GM10847 (cell line): ENCODE data around the gene EYS.

Experiments used
- POLR2A ChIP-seq: IDR thresholded peaks from 2 replicates; pipeline ENCODE4 v1.6.1; 2011; ENCODE audit not compliant: insufficient read length; ENCODE audit errors: extremely low read depth

The EYS gene

DNA sequence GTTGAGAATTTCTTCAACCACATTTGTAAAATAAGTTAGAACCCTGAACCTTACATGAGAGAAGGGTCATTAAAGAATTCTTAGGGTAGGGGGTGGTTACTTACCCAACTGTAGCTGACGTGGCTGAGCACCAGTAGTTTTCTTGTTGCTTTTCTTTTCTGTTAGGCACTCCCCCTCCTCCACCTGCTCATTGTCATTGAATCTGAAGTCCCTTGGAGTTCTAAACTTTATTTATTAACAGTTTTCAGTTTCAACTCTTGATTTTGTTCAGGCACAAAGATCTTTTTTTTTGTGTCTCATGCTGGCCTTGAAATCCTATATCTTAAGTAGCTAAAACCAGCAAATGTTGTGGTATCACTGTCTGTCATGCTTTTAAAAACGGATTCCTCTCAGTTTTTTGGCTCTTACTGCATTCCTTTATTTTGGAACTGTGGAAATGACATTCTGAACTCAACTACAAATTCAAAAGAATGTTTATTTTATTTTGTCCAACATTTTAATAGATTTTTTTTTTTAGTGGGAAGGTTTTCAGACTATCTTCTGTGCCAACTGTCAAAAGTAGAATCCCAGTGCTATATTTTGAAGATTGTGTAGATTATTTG, 1606.2 kb downstream of the EYS start:
- no peak for TF ChIP-seq POLR2A

DNA sequence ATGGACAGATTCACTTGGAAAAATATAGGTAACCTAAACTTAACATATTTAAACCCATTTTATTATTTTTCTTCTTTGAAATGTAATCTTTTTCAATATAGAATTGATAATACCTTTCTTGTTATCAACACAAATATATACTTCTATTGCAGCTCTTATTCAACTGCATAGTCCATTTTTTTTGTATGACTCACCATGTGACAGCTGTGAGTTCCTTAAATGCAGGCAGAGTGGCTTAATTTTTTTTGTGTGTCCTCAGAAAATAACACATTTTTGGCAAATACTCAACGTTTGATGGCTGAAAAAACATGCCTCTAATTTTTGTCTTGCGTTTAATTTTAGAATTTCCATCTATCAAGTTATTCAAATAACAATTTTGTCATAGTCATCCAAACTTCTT, 1616.7 kb downstream of the EYS start:
- TF ChIP-seq POLR2A: no peak

DNA sequence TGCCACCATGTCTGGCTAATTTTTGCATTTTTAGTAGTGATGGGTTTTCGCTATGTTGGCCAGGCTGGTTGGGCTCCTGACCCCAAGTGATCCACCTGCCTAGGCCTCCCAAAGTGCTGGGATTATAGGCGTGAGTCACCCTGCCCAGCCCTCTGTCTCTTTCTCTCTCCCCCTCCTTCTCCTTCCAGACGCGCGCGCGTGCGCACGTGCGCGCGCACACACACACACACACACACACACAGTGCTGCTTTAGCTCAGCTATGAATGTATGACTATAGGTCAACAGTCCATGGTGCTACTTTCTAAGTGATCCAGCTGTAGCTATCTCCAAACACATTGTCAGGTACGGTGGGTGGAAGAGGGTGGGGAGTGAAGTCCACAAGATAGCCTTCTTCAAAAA, 1621.9 kb downstream of the EYS start:
- TF ChIP-seq POLR2A: no peak

DNA sequence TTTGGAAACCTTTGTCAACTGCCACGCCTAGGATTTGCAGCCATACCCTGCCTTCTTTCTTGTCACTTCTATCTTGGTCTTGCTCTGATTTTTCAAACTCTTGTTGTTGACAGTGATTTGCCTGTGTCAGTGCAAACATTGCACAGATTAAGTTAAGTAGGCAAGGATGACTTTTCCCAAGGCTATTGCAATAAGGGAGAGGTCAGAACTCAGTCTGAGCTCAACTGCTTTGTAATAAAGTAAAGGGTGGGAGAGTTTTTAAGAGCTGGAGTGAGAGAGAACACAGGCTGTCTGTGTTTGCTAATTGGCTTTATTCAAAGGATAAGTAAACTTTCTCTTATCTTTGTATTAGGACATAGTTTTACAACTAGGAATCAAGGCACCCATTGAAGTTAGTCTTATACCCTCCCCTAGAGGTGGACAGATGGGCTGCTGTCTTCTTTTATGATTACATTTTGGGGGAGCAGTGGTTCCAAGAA, 1622.8 kb downstream of the EYS start:
- TF ChIP-seq POLR2A: no peak

DNA sequence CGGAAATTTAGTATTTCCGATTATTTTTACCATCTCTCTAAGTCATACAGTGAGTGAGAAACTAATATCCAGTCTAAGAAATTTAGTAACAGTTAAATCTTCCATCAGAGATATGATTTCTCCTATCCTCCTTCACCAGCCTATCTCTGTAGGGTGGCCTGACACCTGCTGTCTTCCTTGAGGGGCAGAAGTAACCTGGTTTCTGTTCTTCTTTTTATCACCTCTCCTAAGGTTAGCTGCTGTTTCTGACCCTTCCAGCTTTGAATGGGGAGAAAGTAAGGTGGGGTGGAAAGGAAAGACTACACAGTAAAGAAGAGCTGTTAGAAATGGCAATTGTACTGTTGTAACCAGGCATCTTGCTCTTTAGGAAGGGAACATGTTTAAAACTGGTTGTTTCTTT, 1623.8 kb downstream of the EYS start:
- TF ChIP-seq POLR2A: no peak

DNA sequence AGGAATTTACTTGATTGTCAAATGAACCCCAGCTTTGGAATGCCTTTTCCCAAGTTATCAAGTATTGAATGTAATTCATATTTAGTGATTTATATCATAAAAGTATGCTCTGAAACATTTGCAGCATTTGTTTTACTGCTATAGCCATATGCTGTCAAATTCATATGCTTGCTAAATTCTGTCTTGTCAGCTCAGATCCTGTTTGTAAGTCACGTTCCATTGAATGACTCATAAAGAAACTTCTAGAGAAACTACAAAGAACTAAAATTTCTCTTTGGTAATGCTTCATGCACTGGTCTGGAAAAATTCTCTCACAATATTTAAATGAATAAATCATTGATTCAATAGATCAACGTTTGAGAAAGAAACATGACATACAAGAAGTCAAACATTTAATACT, 1625.6 kb downstream of the EYS start:
- no peak for TF ChIP-seq POLR2A

DNA sequence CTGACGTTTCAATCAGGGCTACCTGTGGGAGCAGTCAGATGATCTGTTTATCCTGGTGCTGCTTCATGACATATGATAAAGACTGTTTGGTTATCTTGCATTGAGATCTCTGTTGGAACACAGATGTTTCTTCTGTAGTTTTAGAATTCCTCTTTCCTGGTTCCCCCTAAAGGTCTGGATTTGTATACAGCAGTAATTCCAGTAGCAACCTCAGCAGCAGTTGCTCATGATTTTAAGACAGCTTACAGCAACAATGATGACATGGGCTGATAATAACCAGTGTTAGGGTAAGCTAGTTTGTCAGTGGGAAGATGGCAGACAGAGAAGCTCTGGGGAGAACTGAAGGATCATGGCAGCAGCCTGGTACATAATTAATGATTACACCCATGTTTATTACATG, 1632.0 kb downstream of the EYS start:
- TF ChIP-seq POLR2A: no peak

DNA sequence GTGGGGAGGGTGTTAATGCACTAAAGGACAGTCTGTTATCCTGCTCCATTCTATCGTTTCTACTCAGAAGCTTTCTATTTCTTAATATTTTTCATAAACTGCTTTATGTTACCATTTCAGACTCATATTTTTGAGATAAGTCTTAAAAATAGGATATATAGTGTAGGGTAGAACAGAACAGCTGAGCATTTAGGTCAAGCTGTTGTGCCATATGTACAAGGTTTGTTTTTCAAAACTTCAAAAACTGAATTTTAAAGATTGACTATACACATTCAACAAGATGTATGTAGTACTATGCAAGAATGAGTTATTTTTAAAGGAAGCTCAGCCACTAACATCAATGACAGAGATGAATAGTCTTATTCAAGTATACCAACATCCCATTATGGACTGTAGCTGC, 1634.3 kb downstream of the EYS start:
- TF ChIP-seq POLR2A: no peak

DNA sequence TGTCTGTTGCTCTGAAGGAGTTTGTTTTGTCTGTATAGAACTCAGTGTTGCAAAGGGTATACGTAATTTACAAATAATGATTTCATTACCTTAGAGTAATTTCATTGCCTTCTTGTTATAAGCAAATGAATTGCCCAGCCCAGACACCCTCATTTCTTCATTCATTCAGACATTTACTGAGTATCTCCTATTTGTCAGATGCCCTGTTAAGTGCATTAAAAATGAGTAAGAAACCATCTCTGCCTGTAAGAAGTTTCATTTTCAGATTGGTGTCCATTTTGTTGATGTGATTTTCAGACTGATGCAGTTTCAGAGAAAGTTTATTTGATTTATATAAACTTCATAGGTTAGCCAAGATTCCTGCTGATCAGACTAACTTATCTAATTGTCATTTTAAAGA, 1642.1 kb downstream of the EYS start:
- no peak for TF ChIP-seq POLR2A

DNA sequence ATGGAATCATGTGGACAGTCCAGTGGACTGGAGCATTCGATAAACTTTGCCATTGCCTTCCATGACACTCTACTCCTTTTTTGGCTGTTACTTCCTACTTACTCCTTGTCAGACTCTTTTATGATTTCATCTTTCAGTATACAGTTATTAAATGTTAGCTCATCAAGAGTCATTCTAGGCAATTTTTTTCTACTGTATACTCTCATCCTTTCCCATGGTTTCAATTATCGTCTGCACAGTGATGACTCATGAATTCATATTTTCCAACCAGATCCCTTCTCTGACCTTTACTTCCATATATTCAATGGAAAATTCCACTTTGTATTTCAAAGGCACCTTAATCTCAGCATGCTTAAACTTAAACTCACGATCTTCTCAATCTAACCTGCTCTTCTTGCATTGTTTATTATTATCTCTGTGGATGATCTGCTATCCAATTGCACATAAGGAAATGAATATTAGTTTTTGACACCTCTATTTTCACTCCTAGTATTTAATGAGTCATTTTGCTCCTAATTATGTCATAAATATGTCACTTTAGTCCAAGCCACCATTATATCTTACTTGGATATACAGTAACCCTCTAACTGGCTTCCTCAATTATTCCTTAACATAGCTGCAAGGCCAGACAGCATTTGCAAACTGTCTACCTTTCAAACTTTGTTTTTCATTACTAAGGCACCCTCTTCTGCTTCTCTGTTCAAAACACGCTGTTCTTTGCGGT, 1643.9 kb downstream of the EYS start:
- no peak for TF ChIP-seq POLR2A

DNA sequence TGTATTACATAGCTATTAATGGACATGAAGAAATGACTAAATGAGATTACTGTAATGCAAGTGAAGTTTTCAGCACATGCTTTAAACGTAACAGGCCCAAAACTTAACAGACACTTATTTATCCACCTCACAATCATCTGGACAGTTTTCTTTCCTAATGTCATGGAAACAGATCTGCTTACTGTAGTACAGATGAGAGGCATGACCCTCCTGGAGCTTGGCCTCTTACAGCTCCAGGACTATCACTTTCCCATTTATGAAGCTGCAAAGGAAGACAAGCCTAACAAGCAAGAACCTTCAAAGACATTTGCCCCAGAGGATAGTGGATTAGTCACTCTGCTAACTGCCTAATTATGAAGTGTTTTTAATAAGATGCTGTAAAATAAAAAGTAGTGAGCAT, 1652.2 kb downstream of the EYS start:
- TF ChIP-seq POLR2A: no peak

DNA sequence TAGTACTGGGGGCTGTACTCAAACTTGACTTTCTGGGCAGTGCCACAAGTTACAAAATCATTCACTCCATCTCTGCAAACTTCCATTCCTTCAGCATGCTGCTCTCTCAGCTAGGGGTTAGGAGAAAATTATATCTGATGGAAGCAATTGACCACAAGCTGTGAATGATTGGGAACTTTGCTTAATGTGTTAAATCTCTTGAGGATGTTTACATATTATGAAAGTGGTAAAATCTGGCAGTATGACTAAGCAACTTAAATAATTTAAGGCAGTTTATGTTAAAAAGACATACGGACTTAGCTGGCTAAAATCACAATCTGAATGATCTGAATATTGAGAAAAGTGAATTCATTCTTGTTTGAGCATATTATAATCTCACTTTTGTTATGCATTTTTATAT, 1656.4 kb downstream of the EYS start:
- TF ChIP-seq POLR2A: no peak

DNA sequence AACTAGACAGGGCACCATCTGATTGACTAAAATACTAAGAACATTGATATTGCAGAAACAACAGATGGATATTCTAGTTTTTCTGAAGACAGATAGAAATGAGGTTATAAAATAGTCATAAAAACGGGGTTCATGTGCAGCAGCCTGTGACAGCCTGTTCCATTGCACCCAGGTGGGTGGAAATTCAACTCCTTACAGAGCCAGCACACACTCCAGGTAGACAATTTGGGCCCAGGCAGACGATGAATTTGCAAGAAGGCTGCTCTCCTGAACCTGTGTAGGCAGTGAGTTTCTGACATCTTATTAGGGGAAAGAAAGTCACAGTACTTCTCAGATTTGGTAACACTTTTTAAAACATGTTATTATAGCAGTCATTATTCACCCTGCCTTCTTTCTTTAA, 1657.3 kb downstream of the EYS start:
- no peak for TF ChIP-seq POLR2A

DNA sequence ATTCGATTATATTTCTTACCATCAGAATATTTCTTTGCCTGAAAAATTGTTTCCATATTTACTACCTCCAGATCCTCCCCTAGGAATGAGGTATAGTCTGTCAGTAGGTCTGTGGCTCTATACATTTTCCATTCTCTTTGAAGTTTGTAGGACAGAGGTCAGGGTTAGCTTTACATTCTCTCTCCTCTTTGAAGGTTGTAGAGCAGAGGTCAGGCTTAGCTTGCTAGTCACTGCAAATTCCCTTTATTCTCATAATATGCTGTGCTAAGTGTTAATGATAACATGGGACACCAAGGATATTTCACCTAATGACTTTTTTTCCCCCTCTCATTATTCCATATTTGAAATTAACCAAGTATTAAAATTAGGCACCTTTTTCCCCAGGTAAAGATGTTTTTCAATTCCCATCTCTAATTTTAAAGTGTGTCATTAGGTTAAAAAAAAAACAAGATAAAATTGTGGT, 1660.2 kb downstream of the EYS start:
- TF ChIP-seq POLR2A: no peak

DNA sequence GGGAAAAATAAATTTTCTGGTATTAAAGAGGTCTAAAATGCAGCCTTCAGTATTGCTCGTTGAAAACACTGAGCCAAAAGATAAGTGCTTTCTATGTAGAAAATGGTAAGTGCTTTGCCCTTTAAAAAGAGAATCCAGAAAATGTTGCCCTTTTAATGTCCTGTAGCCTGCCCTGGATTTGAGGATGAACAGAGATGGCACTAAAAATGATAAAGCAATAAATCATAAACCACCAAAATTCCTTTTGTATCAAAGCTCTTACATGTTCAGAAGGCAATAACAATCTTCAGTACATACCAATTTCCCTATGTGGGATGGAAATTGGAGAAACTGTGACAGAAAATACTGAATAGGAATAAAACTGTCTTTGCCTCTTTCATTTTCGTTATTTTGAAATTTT, 1665.7 kb downstream of the EYS start:
- TF ChIP-seq POLR2A: no peak

DNA sequence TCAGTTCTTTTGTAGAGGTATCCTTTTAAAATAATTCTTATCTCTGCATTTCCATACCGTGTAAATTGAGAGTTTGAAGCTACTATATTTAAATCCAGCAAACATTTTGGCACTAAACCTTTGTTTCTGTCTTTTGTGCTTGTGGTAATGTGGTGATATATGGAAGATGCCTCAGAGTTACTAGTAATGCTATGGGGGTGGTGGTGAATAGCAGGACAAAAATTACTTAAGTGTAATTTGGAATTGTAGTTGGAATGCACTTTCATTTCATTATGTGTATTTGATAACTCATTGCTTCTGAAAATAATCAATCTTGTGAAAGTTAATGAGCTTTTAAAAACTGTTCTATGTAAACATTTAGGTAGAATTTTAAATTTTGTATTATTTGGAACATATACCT, 1666.9 kb downstream of the EYS start:
- TF ChIP-seq POLR2A: no peak

DNA sequence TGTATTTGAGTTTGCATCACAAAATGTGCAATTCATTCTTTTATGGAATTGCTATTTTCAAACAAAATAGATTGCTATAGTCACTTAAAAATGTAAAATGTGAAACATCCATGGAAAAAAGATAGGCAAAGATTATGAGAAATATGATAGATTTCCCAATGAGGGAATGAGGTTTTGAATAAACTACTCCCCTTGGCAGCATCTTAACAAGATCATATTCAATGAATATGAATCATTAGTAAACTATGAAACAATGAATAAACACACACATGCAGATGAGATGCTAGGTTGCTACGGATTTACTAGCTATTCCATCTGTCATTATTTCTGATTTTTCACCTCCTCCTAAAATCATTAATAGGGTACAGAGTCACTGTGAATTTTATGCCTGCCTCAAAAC, 1669.6 kb downstream of the EYS start:
- no peak for TF ChIP-seq POLR2A
